Muscle layer of colon (tissue), 2 donors: ENCODE measurements around the gene WDR82.

Source experiments
- H3K27ac ChIP-seq: one replicate; pipeline ENCODE4 v1.7.0; 2013; ENCODE audit warnings: low read depth, mild to moderate bottlenecking, low read length, moderate library complexity
- H3K27me3 ChIP-seq, 2 donors: one replicate each; pipeline ENCODE4 v1.7.0; 2013; ENCODE audit warnings: low read length in 2 of 2, mild to moderate bottlenecking in 2 of 2; ENCODE audit not compliant: insufficient read depth in 2 of 2, control insufficient read depth in 1 of 2
- H3K36me3 ChIP-seq: one replicate; pipeline ENCODE4 v1.7.0; 2013; ENCODE audit warnings: mild to moderate bottlenecking, low read length; ENCODE audit not compliant: insufficient read depth
- H3K4me1 ChIP-seq: one replicate; pipeline ENCODE4 v1.7.0; 2013; ENCODE audit warnings: mild to moderate bottlenecking, low read length; ENCODE audit not compliant: insufficient read depth
- H3K4me3 ChIP-seq, 2 donors: one replicate each; pipeline ENCODE4 v1.7.0; 2013; ENCODE audit warnings: low read length in 2 of 2, low read depth in 1 of 2, mild to moderate bottlenecking in 1 of 2, moderate library complexity in 1 of 2
- H3K9ac ChIP-seq: one replicate; pipeline ENCODE4 v1.7.0; 2013; ENCODE audit warnings: low read length
- H3K9me3 ChIP-seq: one replicate; pipeline ENCODE4 v1.7.0; 2013; ENCODE audit warnings: mild to moderate bottlenecking, low read length
- donor health status: abdominal sarcoma.
- donor health status: Adenocarcinoma of cecum.

The WDR82 gene

DNA sequence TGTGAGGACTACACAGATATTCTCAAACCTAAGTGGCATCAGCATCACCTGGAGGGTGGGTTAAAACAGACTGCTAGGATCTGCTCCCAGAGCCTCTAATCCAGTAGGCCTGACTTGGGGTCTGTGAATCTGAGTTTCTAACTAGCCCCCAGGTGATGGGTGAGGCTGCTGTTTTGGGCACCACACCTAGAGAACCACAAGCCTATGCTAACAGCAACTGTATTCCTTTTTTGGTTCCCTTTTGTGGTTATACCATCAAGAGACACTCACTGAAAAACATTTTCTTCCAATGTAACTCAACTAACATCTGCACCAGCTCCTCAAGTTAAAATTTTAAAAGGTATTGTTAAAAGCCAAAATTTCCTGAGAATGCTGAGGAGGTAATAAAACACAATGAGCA, 16.0 kb downstream of the WDR82 start:
- peaks cover 91% of the 10 kb centered on the region for H3K36me3 ChIP-seq

GRCh38 chr3:52259448-52259847, 19.0 kb downstream of the WDR82 start:
- Histone ChIP-seq H3K9ac (no peak overlapping the region), H3K9me3 (no peaks in the 10 kb centered on the region), H3K27ac (no peak overlapping the region), H3K27me3 (no peaks in the 10 kb centered on the region), H3K4me1 (peaks cover 2% of the 10 kb centered on the region), H3K4me3 (no peak overlapping the region), H3K36me3 (peaks cover 92% of the 10 kb centered on the region)

More for the DNA sequence above, 16.0 kb downstream of the WDR82 start:
- Histone ChIP-seq H3K9me3 (no peaks in the 10 kb centered on the region), H3K27ac (no peak overlapping the region), H3K27me3 (no peaks in the 10 kb centered on the region), H3K9ac (no peak overlapping the region), H3K4me3 (no peak overlapping the region), H3K4me1 (no peaks in the 10 kb centered on the region)

- Histone ChIP-seq H3K27ac (no peak overlapping the region), H3K9ac (no peak overlapping the region), H3K27me3 (no peaks in the 10 kb centered on the region), H3K4me1 (peaks cover 6% of the 10 kb centered on the region), H3K4me3 (no peak overlapping the region), H3K36me3 (peaks cover 88% of the 10 kb centered on the region), H3K9me3 (no peaks in the 10 kb centered on the region)
Observed at GRCh38 chr3:52259035-52259434, 19.4 kb downstream of the WDR82 start.

DNA sequence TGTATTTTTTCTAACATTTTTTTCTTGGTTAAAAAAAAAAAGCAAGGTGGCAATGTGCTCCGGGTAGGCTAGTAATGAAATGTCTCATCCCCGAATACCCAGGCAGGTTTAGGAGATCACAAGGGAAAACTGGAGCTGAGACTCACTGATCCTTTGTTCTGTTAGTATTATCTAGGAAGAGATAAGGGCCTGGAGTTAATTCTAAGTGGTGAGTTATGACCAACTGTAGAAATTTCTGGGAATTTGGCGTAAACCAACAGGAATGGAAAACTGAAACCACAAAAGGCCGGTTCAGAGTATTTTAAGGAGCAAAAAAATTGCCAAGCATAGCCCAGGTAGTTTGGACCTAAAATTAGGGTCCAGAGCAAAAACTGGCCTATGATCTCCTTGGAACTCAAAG, 20.5 kb downstream of the WDR82 start:
- Histone ChIP-seq H3K4me1 (peaks cover 13% of the 10 kb centered on the region), H3K4me3 (no peak overlapping the region), H3K36me3 (peaks cover 87% of the 10 kb centered on the region), H3K27ac (no peak overlapping the region), H3K9me3 (no peaks in the 10 kb centered on the region), H3K27me3 (no peaks in the 10 kb centered on the region), H3K9ac (no peak overlapping the region)

GRCh38 chr3:52256622-52257021, 21.8 kb downstream of the WDR82 start:
- H3K9me3 ChIP-seq = no peaks in the 10 kb centered on the region
- no peak overlapping the region for H3K27ac ChIP-seq
- H3K36me3 ChIP-seq = peaks cover 79% of the 10 kb centered on the region
- peaks cover 13% of the 10 kb centered on the region for H3K4me1 ChIP-seq
- H3K4me3 ChIP-seq = no peak overlapping the region
- no peaks in the 10 kb centered on the region for H3K27me3 ChIP-seq
- no peak overlapping the region for H3K9ac ChIP-seq

DNA sequence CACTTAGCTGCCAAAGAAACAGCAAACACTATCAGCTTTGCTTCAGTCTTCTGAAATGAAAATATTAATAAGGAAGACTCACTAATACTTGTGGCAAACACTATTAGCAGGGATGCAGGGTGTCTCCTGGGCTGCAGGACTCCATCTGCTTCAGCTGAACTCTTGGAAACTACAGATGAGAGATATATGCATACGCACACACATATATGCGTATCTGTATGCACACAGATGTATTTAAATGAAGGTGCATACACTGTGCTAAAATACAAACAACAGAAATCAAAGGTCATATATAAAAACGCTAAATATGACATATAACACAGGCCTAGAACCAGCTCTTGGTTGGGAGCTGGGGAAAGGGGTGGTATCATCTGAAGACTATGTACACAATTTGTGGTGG, 22.3 kb downstream of the WDR82 start:
- Histone ChIP-seq H3K27ac (no peak overlapping the region), H3K9ac (no peak overlapping the region), H3K4me1 (peaks cover 13% of the 10 kb centered on the region), H3K9me3 (no peaks in the 10 kb centered on the region), H3K36me3 (peaks cover 80% of the 10 kb centered on the region), H3K27me3 (no peaks in the 10 kb centered on the region), H3K4me3 (no peak overlapping the region)

DNA sequence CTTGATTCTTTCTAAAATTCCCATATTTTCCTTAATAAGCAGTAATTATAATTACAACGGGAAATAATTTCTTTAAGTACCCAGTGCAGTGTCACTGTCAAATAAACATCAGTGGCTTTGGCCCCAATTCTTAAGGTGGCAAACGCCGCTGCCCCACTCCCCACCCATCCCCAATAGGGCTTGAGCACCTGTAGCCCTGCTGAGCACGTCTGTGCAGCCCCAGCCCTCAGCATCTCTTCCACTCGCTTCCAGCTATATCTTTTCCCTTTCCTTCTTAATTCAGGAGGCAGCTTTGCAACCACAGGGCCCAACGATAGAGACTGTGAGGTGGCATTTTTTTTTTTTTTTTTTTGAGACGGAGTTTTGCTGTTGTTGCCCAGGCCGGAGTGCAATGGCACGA, 23.8 kb downstream of the WDR82 start:
- no peak overlapping the region for H3K9ac ChIP-seq
- H3K4me3 ChIP-seq = no peak overlapping the region
- no peaks in the 10 kb centered on the region for H3K27me3 ChIP-seq
- H3K36me3 ChIP-seq = peaks cover 72% of the 10 kb centered on the region
- no peaks in the 10 kb centered on the region for H3K9me3 ChIP-seq
- peaks cover 13% of the 10 kb centered on the region for H3K4me1 ChIP-seq
- no peak overlapping the region for H3K27ac ChIP-seq

GRCh38 chr3:52253314-52254304, 24.8 kb downstream of the WDR82 start:
- no peak overlapping the region for H3K4me3 ChIP-seq

DNA sequence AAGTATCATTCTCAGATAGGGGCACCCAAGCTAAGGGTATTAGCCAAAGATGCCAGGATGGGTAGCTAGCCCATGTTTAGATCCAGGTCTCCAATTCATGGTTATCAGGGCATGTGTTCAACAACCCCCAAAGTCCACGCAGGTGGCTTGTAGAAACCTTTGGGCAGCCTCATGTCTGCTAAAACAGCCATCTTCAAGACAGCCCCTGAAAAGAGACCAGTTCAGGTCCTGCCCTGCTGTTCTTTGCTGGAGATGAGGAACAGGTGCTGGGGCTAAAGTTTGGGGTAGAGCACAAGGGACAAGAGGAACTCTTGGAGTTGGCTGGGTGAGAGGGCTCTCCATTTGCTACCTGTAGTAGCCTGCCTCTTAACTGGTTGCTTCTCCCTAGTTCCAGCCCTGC, 28.3 kb downstream of the WDR82 start:
- Histone ChIP-seq H3K4me1 (peaks cover 25% of the 10 kb centered on the region), H3K27ac (no peak overlapping the region), H3K4me3 (no peak overlapping the region), H3K9ac (no peak overlapping the region), H3K36me3 (peaks cover 42% of the 10 kb centered on the region), H3K9me3 (no peaks in the 10 kb centered on the region), H3K27me3 (no peaks in the 10 kb centered on the region)

More at GRCh38 chr3:52253314-52254304, 24.8 kb downstream of the WDR82 start:
- Histone ChIP-seq H3K9me3 (no peaks in the 10 kb centered on the region), H3K27me3 (no peaks in the 10 kb centered on the region), H3K9ac (no peak overlapping the region), H3K4me1 (peaks cover 13% of the 10 kb centered on the region), H3K36me3 (peaks cover 72% of the 10 kb centered on the region), H3K27ac (no peak overlapping the region)

GRCh38 chr3:52249683-52250082, 28.8 kb downstream of the WDR82 start:
- H3K27me3 ChIP-seq = no peaks in the 10 kb centered on the region
- H3K36me3 ChIP-seq = peaks cover 42% of the 10 kb centered on the region
- H3K4me3 ChIP-seq = no peak overlapping the region
- H3K9me3 ChIP-seq = no peaks in the 10 kb centered on the region
- H3K4me1 ChIP-seq = peaks cover 30% of the 10 kb centered on the region
- no peak overlapping the region for H3K9ac ChIP-seq
- H3K27ac ChIP-seq = no peak overlapping the region

- H3K27ac ChIP-seq = no peak overlapping the region
- no peaks in the 10 kb centered on the region for H3K9me3 ChIP-seq
- H3K4me3 ChIP-seq = no peak overlapping the region
- no peak overlapping the region for H3K9ac ChIP-seq
- H3K27me3 ChIP-seq = no peaks in the 10 kb centered on the region
- peaks cover 24% of the 10 kb centered on the region for H3K4me1 ChIP-seq
- peaks cover 41% of the 10 kb centered on the region for H3K36me3 ChIP-seq
Observed at GRCh38 chr3:52248816-52249547, 29.5 kb downstream of the WDR82 start.
